NCI-H82 treated with DMSO at 0.1 percent for 48 hours (cell line): ENCODE measurements around the gene OR2T10.
"Not testable (repeated sequence)": the region's sequence is repeated elsewhere in the genome, so short reads cannot be mapped to it uniquely, and the experiment has no call there.

Experiments used
- DNase-seq: peaks from one replicate; lab custom pipeline; 2025; ENCODE audit not compliant: unreplicated experiment; lab: John Stamatoyannopoulos, UW

The OR2T10 gene

DNA sequence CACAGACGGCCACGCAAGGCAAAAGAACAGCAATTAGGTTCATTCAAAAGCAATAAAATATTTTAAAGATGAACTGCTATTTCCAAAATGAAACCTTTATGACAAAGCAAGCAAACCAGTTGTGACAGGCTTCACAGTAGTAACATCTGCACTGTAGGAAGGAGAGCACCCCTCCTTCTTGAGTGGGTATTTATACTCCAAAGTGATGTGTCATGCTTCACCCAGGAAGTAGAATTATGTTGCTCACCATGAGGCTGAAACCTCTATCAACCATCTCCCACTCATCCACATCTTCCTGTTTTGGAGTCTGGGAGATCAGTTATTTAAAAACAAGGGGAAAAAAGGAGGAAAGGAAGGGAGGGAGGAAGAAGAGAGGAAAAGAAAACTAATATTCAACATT is 885 bp downstream of the OR2T10 start:
- DNase-seq: no peak

DNA sequence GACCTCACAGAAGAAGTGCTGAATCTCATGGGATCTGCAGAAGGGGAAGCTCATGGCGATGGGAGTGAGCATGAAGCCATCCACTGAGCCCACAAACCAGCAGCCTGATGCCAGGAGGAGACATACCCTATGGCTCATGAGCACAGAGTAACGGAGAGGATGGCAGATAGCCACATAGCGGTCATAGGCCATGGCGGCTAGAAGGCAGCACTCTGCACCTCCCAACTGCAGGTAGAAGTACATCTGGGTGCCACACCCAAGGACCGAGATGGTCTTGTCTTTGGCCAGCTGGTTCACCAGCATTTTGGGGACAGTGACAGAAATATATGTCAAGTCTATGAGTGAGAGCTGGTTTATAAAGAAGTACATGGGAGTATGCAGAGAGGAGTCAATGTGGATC is 4.3 kb downstream of the OR2T10 start:
- DNase-seq: no peak

DNA sequence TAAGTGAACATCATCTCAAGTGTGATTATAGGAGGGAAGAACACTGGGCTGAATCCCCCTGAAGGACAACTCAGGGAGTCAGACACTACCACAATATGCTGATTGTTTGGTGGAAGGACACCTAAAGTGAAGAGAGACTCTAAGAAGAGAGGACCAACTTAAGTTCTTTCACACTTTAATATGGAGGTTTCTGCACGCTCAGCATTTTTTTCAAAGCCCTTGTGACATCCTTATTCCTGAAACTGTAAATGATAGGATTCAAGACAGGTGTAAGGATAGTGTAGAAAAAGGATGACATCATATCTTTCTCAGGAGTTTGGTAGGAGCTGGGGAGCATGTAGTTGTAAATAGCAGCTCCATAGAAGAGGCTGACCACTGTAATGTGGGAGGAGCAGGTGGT is 4.8 kb downstream of the OR2T10 start:
- DNase-seq: no peak

DNA sequence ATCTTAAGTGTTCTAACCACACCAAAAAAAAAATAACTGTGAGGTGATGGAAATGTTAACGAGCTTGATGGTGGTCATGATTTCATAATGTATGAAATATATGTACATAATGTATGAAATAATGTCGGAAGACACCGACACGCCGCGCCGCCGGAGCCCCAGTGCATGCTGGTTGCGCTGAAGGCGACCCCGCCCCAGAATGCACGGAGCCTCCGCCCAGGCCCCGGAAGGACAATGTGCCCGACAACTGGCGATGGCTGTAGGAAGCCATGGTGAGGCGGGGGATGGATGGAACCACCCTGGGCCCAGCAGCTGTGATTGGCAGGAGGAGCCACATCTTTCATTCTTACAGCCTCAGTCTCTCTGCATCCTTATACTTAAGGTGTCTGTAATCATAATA is 7.4 kb downstream of the OR2T10 start:
- no peak for DNase-seq

DNA sequence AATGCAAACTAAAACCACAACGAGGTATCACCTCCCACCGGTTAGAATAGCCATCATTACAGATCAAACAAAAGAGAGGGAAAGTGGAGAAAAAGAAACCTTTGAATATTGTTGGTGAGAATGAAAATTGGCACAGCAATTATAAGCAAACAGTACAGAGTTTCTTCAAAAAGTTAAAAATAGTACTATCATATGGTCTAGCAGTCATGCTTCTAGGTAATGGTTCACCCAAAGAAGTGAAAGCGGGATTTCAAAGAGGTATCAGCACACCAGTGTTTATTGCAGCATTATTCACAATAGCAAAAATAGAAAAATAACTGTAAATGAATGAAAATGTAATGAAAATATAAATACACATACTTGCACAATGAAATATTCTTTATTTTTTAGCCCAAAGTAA is 8.2 kb downstream of the OR2T10 start:
- DNase-seq: no peak

DNA sequence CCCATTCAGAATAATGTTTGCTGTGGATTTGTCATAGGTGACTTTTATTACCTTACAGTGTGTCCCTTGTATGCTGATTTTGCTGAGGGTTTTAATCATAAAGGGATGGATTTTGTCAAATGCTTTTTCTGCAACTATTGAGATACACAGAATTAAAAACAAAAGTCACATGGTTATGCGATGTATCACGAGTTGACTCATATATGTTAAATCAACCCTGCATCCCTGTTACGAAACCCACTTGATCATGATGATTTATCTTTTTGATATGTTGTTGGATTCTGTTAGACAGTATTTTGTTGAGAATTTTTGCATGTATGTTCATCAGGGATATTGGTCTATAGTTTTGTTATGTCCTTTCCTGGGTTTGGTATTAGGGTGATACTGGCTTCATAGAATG is 12.2 kb downstream of the OR2T10 start:
- DNase-seq: no peak

DNA sequence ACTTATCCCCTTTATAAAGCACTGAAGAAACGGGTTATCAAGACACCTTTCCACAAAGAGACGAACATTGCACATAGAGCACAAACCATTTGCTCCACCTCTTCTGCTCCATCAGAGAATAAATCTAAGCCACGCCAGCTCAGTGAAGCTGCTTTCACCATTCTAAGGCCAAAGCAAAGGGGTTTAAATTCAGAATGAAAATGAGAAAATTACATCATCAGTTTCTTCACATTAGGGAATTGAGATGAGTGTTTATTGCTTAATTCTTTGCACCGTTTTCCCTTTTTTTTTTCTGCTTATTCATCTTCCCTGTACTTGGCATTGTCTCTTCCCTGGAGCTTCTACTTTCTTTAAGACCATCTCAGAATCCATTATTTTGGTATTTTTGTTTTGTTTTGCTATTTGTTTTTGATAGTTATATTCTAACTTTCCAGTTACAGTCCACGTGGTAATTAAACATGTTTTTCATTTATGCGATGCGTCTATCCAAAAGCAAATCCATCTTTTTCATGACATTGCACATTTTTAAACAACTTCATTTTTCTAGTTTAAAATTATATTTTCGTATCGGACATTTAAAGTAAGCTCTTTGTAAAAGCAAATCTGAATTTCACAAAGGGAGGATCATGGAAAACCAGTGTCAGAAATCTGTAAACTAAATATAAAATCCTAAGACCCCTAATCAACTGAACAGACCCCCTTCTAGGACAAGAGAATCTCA is 21.1 kb downstream of the OR2T10 start:
- no peak for DNase-seq

GRCh38 chr1:248574657-248575056 is 22.8 kb downstream of the OR2T10 start, which contains the start of gene OR2T34:
OR2T34 (minus strand) TSS chr1:248574757; CDS start chr1:248574757, 0 bp downstream.
- not testable (repeated sequence) for DNase-seq

DNA sequence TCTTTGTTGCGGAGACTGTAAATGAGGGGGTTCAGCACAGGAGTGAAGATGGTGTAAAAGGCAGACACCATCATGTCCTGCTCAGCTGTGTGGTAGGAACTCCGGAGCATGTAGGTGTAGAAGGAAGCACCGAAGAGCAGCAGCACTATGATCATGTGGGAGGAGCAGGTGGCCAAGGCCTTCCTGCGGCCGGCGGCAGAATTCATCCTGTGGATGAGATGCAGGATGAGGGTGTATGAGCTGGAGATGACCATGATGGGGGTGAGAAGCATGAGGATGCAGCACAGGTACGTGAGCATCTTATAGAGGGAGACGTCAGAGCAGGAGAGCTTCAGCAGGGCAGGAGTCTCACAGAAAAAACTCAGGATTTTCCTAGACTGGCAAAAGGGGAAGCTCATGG is 23.6 kb downstream of the OR2T10 start:
- DNase-seq: not testable (repeated sequence)

- DNase-seq: not testable (repeated sequence)
Observed at GRCh38 chr1:248572049-248572448, 25.5 kb downstream of the OR2T10 start.

- not testable (repeated sequence) for DNase-seq
Observed at GRCh38 chr1:248570811-248571210, 26.7 kb downstream of the OR2T10 start.

- DNase-seq: not testable (repeated sequence)
Observed at GRCh38 chr1:248569049-248569448, 28.5 kb downstream of the OR2T10 start.

- DNase-seq: not testable (repeated sequence)
Observed at GRCh38 chr1:248565530-248566373, 31.7 kb downstream of the OR2T10 start.

DNA sequence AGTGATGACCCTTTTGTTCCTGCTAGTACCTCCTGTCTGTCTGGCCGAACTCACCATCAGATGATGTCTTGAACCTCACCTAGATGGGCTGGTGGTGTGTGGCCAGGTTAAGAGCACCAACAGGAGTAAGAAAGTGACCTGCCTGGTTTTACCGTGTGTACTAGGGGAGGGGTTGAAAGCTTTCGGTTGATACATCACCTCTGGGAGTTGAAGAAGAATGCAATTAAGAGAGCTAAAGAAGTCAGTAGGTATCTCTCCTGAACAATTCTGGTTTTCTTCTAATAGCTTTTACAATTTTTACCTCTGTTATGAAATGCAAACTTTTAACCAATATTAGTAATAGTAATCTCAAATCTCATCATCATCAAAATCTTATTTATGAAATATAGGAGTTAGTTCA is 34.8 kb downstream of the OR2T10 start, which contains the start of gene OR2T29:
Gene OR2T29 (minus strand): TSS at position 101 of the 400 bp plus-strand sequence. CDS start 3,281 bp downstream, outside the sequence.
- DNase-seq: not testable (repeated sequence)

DNA sequence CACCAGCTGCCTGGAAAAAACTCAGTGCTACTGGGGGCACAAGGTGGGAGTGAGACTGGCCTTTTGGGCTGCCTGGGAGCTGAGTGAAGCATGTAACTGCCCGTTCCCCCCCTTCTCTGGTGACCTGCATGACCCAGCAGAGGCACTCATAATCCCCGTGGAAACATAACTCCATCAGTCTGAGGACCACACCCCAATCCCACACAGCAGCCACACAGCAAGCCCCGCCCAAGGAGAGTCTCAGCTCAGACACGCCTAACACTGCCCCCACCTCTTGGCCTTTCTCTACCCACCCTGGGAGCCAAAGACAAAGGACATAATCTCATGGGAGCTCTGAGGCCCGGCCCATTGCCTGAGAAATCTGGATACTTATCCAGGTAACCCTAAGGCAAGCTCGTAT is 46.5 kb downstream of the OR2T10 start:
- not testable (repeated sequence) for DNase-seq

DNA sequence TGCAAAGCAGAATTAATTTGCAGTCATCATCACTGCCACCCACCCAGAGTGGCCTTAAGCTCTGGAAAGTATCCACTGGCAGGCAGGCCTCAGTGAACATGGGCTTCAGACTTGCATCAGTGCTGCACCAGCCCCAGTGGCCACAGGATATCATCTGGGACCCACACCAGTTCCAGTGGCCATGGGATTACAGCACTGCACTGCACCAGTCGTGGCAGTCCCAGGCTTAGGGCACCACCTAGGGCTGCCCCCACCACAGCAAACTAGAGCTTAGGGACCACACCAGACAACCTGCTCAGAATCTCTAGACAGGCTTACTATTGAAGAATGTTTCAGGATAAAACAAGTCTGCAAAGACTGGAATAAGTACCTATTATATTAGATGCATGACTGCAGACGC is 50.1 kb downstream of the OR2T10 start:
- not testable (repeated sequence) for DNase-seq
